D721Med (cell line): Measurements from ENCODE around the gene CSF3.
"Not testable (repeated sequence)": the region's sequence is repeated elsewhere in the genome, so short reads cannot be mapped to it uniquely, and the experiment has no call there.

Source experiments
- DNase-seq: peaks from one replicate; pipeline ENCODE4 v3.0.0; 2011; ENCODE audit warnings: low spot score; ENCODE audit not compliant: insufficient read length
- FAIRE-seq: peaks from 2 replicates; lab custom pipeline; 2011; peaks lifted over from hg19 to GRCh38; lab: Jason Lieb, UNC
- CTCF ChIP-seq: IDR thresholded peaks from 2 replicates; pipeline ENCODE4 v1.5.1; 2012; ENCODE audit warnings: mild to moderate bottlenecking, control low read depth; ENCODE audit not compliant: insufficient read depth; ENCODE audit errors: missing control alignments

Gene CSF3

GRCh38 chr17:39996162-39996561 is 19.1 kb upstream of the CSF3 start:
- DNase-seq (no peak), FAIRE-seq (no peak)
- no peak for TF ChIP-seq CTCF

GRCh38 chr17:39996800-39997199 is 18.4 kb upstream of the CSF3 start:
- DNase-seq: peak; percentile 4
- FAIRE-seq: no peak
- no peak for TF ChIP-seq CTCF

- DNase-seq: peak; percentile 5
These were observed 17.7 kb upstream of the CSF3 start for GRCh38 chr17:39997543-39997942.

GRCh38 chr17:39999067-39999466 is 16.2 kb upstream of the CSF3 start:
- DNase-seq (no peak), FAIRE-seq (no peak)
- TF ChIP-seq CTCF: no peak

More at GRCh38 chr17:39997543-39997942, 17.7 kb upstream of the CSF3 start:
- no peak for FAIRE-seq
- no peak for TF ChIP-seq CTCF

GRCh38 chr17:40000161-40000560 is 15.1 kb upstream of the CSF3 start:
- FAIRE-seq: no peak
- DNase-seq: no peak
- no peak for TF ChIP-seq CTCF

- FAIRE-seq, DNase-seq: not testable (repeated sequence)
These were observed 13.9 kb upstream of the CSF3 start for GRCh38 chr17:40001335-40001734.

GRCh38 chr17:40004072-40004471 is 11.2 kb upstream of the CSF3 start:
- no peak for TF ChIP-seq CTCF
- FAIRE-seq: no peak
- no peak for DNase-seq

- TF ChIP-seq CTCF: no peak
- DNase-seq: no peak
- FAIRE-seq: no peak
These were observed 10.5 kb upstream of the CSF3 start for GRCh38 chr17:40004712-40005111.
